Ectodermal cell (in vitro differentiated cells): ENCODE data around the gene NFX1.
"Not testable (repeated sequence)": the region's sequence is repeated elsewhere in the genome, so short reads cannot be mapped to it uniquely, and the experiment has no call there.

Experiments used
- H3K27ac ChIP-seq: 2 replicates; pipeline ENCODE4 v1.7.0; 2013; ENCODE audit warnings: mild to moderate bottlenecking, low read depth, low read length; ENCODE audit not compliant: insufficient read depth, poor library complexity, severe bottlenecking
- H3K27me3 ChIP-seq: 2 replicates; pipeline ENCODE4 v1.7.0; 2013; ENCODE audit warnings: mild to moderate bottlenecking, low read length; ENCODE audit not compliant: insufficient read depth, control insufficient read depth, poor library complexity, severe bottlenecking
- H3K36me3 ChIP-seq: one replicate; pipeline ENCODE4 v1.7.0; 2013; ENCODE audit warnings: low read length; ENCODE audit not compliant: control insufficient read depth, insufficient read depth
- H3K4me1 ChIP-seq: one replicate; pipeline ENCODE4 v1.7.0; 2013; ENCODE audit warnings: low read length; ENCODE audit not compliant: control insufficient read depth, insufficient read depth
- H3K4me3 ChIP-seq: 2 replicates; pipeline ENCODE4 v1.7.0; 2013; ENCODE audit warnings: low read depth, low read length, control low read depth; ENCODE audit not compliant: insufficient read depth
- H3K9me3 ChIP-seq: 2 replicates; pipeline ENCODE4 v1.7.0; 2013; ENCODE audit warnings: mild to moderate bottlenecking, low read length, moderate library complexity; ENCODE audit not compliant: control insufficient read depth
- WGBS, 2 experiments: methylation state at CpG; one replicate each; pipeline ENCODE4 v1.1.7; 2013; ENCODE audit warnings: missing lambda C conversion rate in 2 of 2; 5-methylcytosine and 5-hydroxymethylcytosine counted together

Gene NFX1

DNA sequence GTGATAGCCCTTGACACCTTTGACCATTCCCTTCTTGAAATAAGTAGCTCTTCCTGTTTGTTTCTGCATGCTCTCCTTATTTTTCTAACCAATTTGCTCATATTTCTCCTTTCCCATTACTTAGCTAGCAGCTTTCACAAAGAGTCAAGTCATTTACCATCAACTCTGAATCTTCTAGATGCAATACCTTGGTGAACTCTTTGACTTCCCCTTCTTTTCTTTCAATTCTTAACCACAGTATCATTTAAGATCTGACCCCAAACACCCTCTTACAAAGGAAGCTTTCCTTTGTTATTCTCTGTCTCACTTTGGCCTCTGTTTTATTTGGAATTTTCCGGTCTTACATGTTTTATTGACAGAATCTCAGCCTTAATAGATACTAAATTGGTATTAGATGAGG lies 14.0 kb downstream of the NFX1 start:
- no peak overlapping the region for H3K4me3 ChIP-seq
- no peak overlapping the region for H3K27ac ChIP-seq
- no peaks in the 10 kb centered on the region for H3K27me3 ChIP-seq
- no peaks in the 10 kb centered on the region for H3K9me3 ChIP-seq
- no peaks in the 10 kb centered on the region for H3K4me1 ChIP-seq
- whole genome bisulfite sequencing, 2 experiments, result 90% methylated on average over 1 of the region's 1 CpG; no CpG with 5 or more reads in 1 of the 2 experiments
- H3K36me3 ChIP-seq, result peaks cover 45% of the 10 kb centered on the region

- H3K4me1 ChIP-seq, result no peaks in the 10 kb centered on the region
Observed at GRCh38 chr9:33306037-33306436, 15.7 kb downstream of the NFX1 start.

GRCh38 chr9:33307067-33307466 lies 16.8 kb downstream of the NFX1 start:
- Histone ChIP-seq H3K9me3 (no peaks in the 10 kb centered on the region), H3K27me3 (no peaks in the 10 kb centered on the region), H3K27ac (no peak overlapping the region), H3K4me3 (no peak overlapping the region), H3K4me1 (no peaks in the 10 kb centered on the region), H3K36me3 (peaks cover 48% of the 10 kb centered on the region)
- 86 to 93% methylated on average over 1 of the region's 1 CpG for WGBS, 2 experiments

More at GRCh38 chr9:33306037-33306436, 15.7 kb downstream of the NFX1 start:
- WGBS, 2 experiments, result 94 to 95% methylated on average over 3 of the region's 3 CpGs
- Histone ChIP-seq H3K36me3 (peaks cover 42% of the 10 kb centered on the region), H3K27me3 (no peaks in the 10 kb centered on the region), H3K9me3 (no peaks in the 10 kb centered on the region), H3K27ac (no peak overlapping the region), H3K4me3 (no peak overlapping the region)

GRCh38 chr9:33309903-33310302 lies 19.6 kb downstream of the NFX1 start:
- peaks cover 53% of the 10 kb centered on the region for H3K36me3 ChIP-seq
- H3K27me3 ChIP-seq, result no peaks in the 10 kb centered on the region
- H3K9me3 ChIP-seq, result no peaks in the 10 kb centered on the region
- no CpG with 5 or more reads among the region's 1 CpG for WGBS, 2 experiments
- H3K4me3 ChIP-seq, result no peak overlapping the region
- H3K27ac ChIP-seq, result no peak overlapping the region
- H3K4me1 ChIP-seq, result no peaks in the 10 kb centered on the region

DNA sequence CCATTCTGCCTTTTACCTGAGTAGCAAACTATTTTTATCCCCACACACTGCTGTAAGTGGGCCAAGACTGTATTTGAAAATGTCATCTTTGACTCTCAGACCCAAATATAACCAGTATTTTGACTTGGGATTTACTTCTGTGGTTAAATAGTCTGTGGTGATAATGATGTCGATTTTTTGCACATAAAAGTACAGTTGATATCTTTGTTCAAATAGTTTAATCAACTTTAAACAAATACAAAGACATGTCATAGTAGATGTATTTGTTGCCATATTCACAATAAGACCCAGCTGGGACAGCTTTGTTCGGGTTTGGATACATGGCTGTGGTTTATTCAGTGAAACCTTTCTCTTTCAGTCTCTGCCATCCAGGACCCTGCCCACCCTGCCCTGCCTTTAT lies 20.4 kb downstream of the NFX1 start:
- Histone ChIP-seq H3K4me1 (no peaks in the 10 kb centered on the region), H3K4me3 (no peak overlapping the region), H3K9me3 (no peaks in the 10 kb centered on the region), H3K27ac (no peak overlapping the region), H3K27me3 (no peaks in the 10 kb centered on the region), H3K36me3 (peaks cover 51% of the 10 kb centered on the region)
- WGBS, 2 experiments, result 91 to 95% methylated on average over 1 of the region's 2 CpGs

DNA sequence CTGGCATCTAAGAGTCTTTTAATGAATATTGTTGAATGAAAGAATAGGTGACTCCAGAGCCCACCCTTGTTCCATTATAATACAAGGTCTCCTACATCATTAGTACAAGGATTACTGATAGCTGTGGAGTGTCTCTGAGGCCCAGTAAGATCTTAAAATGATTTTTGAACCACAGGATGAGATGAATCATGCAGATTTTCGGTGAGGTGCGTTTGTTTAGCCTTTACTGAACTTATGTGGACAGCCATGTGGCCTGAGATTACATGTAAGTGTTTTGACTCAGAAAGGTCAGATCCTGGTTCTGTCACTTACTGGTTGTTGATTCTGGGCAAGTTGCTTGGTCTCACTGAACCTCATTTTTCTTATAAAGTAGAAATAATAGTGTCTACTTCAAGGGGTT lies 21.6 kb downstream of the NFX1 start:
- 94 to 99% methylated on average over 2 of the region's 2 CpGs for WGBS, 2 experiments
- Histone ChIP-seq H3K36me3 (peaks cover 42% of the 10 kb centered on the region), H3K9me3 (no peaks in the 10 kb centered on the region), H3K4me3 (no peak overlapping the region), H3K27me3 (no peaks in the 10 kb centered on the region), H3K27ac (no peak overlapping the region), H3K4me1 (no peaks in the 10 kb centered on the region)

DNA sequence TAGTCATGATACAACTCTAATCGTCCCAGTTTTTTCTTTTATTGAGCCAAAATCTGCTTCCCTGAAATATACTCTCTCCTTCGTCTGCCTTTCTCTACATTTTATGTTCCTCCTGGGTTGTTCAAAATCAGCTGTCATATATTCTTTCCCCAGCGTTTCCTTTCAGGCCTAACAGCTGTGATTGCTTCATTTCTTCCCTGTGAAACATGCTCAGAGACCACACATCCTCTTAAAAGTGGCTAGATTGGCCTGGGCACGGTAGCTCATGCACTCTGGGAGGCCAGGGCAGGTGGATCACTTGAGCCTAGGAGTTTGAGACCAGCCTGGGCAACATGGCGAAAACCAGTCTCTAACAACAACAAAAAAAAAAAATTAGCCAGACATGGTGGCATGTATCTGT lies 25.1 kb downstream of the NFX1 start:
- Histone ChIP-seq H3K27ac (no peak overlapping the region), H3K4me1 (no peaks in the 10 kb centered on the region), H3K9me3 (no peaks in the 10 kb centered on the region), H3K27me3 (no peaks in the 10 kb centered on the region), H3K36me3 (peaks cover 43% of the 10 kb centered on the region), H3K4me3 (no peak overlapping the region)
- WGBS, 2 experiments, result 94 to 95% methylated on average over 5 of the region's 5 CpGs

GRCh38 chr9:33317136-33317535 lies 26.8 kb downstream of the NFX1 start:
- 98 to 99% methylated on average over 3 of the region's 3 CpGs for WGBS, 2 experiments
- peaks cover 36% of the 10 kb centered on the region for H3K36me3 ChIP-seq
- not testable (repeated sequence) for H3K4me3 ChIP-seq

DNA sequence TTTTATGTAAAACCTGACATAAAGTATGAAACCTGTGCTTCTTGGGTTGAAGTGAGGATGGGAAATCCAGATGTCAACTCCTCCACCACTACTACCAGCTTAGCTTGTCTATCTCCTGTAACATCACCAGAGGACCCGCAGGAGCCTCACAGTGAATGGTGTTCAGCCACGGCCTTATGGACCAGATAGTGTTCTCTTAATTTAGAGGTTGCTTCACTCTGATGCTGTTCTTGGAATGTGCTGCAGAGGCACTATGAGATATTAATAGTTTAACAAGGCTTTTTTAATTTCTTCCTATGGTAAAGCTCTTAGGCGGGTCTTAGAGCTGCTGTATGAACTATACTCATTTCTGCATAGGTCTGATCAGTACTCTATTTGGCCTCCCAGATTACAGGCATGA lies 27.9 kb downstream of the NFX1 start:
- Histone ChIP-seq H3K36me3 (peaks cover 30% of the 10 kb centered on the region), H3K27ac (no peak overlapping the region), H3K4me3 (no peak overlapping the region), H3K4me1 (no peaks in the 10 kb centered on the region), H3K27me3 (no peaks in the 10 kb centered on the region), H3K9me3 (no peaks in the 10 kb centered on the region)
- WGBS, 2 experiments, result 94 to 98% methylated on average over 3 of the region's 3 CpGs

More at GRCh38 chr9:33317136-33317535, 26.8 kb downstream of the NFX1 start:
- H3K9me3 ChIP-seq, H3K27ac ChIP-seq, H3K27me3 ChIP-seq, H3K4me1 ChIP-seq: not testable (repeated sequence)

DNA sequence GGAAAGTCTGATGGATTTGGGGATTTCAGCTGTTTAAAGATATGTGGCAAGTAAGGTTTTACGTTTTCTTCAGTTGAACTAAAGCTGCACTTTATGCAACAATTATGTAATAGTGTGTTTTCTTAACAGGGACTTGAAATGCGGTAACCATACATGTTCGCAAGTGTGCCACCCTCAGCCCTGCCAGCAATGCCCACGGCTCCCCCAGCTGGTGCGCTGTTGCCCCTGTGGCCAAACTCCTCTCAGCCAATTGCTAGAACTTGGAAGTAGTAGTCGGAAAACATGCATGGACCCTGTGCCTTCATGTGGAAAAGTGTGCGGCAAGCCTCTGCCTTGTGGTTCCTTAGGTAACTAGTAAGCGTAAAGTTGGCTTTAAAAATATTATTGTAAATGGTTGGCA lies 28.5 kb downstream of the NFX1 start:
- H3K4me1 ChIP-seq, result no peaks in the 10 kb centered on the region
- peaks cover 25% of the 10 kb centered on the region for H3K36me3 ChIP-seq
- H3K27ac ChIP-seq, result no peak overlapping the region
- WGBS, 2 experiments, result 95 to 97% methylated on average over 8 of the region's 8 CpGs
- H3K27me3 ChIP-seq, result no peaks in the 10 kb centered on the region
- H3K4me3 ChIP-seq, result no peak overlapping the region
- no peaks in the 10 kb centered on the region for H3K9me3 ChIP-seq

- H3K9me3 ChIP-seq, result no peaks in the 10 kb centered on the region
- H3K4me3 ChIP-seq, result no peak overlapping the region
- H3K36me3 ChIP-seq, result peaks cover 19% of the 10 kb centered on the region
- no peaks in the 10 kb centered on the region for H3K27me3 ChIP-seq
- 90% methylated on average over 1 of the region's 1 CpG; no CpG with 5 or more reads in 1 of the 2 experiments for WGBS, 2 experiments
- H3K4me1 ChIP-seq, result no peaks in the 10 kb centered on the region
- no peak overlapping the region for H3K27ac ChIP-seq
Observed at GRCh38 chr9:33320230-33320567, 29.9 kb downstream of the NFX1 start.
